ENCODE measurements around the gene DOCK8.

DNA sequence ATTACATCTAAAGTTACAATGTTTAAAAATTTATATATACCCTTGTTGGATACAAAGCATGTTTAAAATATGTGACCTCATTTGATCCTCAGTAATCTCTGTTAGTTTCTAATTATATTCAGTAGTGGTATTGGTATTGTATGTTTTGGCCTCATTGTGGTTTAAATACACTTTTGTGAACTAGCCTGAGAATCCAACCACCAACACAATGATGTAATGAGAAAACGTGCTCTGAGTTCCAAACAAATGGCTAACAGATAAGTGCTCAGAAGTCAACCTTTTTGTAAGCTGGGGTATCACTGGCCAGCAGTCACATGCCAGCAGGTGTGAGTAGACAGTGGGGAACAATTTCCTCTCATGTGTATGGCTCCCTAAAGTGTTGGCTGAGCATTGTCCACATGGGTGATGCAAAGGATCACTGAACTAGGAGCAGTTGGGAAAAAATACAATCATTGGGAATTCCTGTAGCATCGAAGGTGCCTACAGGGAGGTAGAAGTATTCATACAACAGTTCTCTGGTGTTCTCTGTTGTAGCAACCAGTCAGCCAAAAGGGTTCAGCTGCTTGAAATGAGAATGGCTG, 56.1 kb downstream of the DOCK8 start:
- TF ChIP-seq, protein P1, sequence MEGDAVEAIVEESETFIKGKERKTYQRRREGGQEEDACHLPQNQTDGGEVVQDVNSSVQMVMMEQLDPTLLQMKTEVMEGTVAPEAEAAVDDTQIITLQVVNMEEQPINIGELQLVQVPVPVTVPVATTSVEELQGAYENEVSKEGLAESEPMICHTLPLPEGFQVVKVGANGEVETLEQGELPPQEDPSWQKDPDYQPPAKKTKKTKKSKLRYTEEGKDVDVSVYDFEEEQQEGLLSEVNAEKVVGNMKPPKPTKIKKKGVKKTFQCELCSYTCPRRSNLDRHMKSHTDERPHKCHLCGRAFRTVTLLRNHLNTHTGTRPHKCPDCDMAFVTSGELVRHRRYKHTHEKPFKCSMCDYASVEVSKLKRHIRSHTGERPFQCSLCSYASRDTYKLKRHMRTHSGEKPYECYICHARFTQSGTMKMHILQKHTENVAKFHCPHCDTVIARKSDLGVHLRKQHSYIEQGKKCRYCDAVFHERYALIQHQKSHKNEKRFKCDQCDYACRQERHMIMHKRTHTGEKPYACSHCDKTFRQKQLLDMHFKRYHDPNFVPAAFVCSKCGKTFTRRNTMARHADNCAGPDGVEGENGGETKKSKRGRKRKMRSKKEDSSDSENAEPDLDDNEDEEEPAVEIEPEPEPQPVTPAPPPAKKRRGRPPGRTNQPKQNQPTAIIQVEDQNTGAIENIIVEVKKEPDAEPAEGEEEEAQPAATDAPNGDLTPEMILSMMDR (IDR thresholded peaks at IDR 0.05): no peak
- TF ChIP-seq POLR2A (IDR thresholded peaks at IDR 0.05): no peak
